HUDEP-2 (cell line): Measurements from ENCODE around the gene DDX41.
"Not testable (repeated sequence)": the region's sequence is repeated elsewhere in the genome, so short reads cannot be mapped to it uniquely, and the experiment has no call there.

Source experiments
- DNase-seq, 76 experiments: peaks; one replicate each; lab custom pipeline; 2025; ENCODE audit not compliant: unreplicated experiment in 76 of 76; lab: John Stamatoyannopoulos, UW

Gene DDX41

GRCh38 chr5:177487144-177487543 lies 29.6 kb downstream of the DDX41 start:
- DNase-seq, result no peak

- DNase-seq, result no peak
These were observed 30.5 kb downstream of the DDX41 start for GRCh38 chr5:177486256-177486655.

- not testable (repeated sequence) for DNase-seq
These were observed 31.0 kb downstream of the DDX41 start for GRCh38 chr5:177485753-177486152.

GRCh38 chr5:177484902-177485549 lies 31.7 kb downstream of the DDX41 start:
- DNase-seq, result no peak

- no peak for DNase-seq
These were observed 32.5 kb downstream of the DDX41 start for GRCh38 chr5:177483994-177484901.

- DNase-seq, result no peak
These were observed 33.7 kb downstream of the DDX41 start for GRCh38 chr5:177483042-177483441.

- no peak for DNase-seq
These were observed 34.4 kb downstream of the DDX41 start for GRCh38 chr5:177482359-177482795.

GRCh38 chr5:177479774-177480173 lies 37.0 kb downstream of the DDX41 start:
- DNase-seq, result no peak

GRCh38 chr5:177478711-177479646 lies 37.8 kb downstream of the DDX41 start:
- DNase-seq, result peak in 74 of 76 experiments; percentile 37 to 94 (median 86)

GRCh38 chr5:177477701-177478477 lies 38.9 kb downstream of the DDX41 start:
- DNase-seq, result no peak

- peak in 11 of 76 experiments; percentile 5 to 40 (median 20) for DNase-seq
These were observed 40.1 kb downstream of the DDX41 start for GRCh38 chr5:177476531-177477233.

- DNase-seq, result no peak
These were observed 41.0 kb downstream of the DDX41 start for GRCh38 chr5:177475563-177476427.

GRCh38 chr5:177474846-177475562 lies 41.8 kb downstream of the DDX41 start:
- DNase-seq, result no peak

GRCh38 chr5:177474002-177474476 lies 42.7 kb downstream of the DDX41 start:
- DNase-seq, result no peak

GRCh38 chr5:177473443-177474001 lies 43.2 kb downstream of the DDX41 start, which contains the start of gene DBN1:
DBN1 (minus strand) TSS chr5:177473634; CDS start chr5:177473521, 113 bp downstream.
- DNase-seq, result peak in 1 of 76 experiments; percentile 28

- DNase-seq, result no peak
These were observed 44.0 kb downstream of the DDX41 start for GRCh38 chr5:177472460-177473442.
